Measurements from ENCODE around the gene GABBR2.

The GABBR2 gene

DNA sequence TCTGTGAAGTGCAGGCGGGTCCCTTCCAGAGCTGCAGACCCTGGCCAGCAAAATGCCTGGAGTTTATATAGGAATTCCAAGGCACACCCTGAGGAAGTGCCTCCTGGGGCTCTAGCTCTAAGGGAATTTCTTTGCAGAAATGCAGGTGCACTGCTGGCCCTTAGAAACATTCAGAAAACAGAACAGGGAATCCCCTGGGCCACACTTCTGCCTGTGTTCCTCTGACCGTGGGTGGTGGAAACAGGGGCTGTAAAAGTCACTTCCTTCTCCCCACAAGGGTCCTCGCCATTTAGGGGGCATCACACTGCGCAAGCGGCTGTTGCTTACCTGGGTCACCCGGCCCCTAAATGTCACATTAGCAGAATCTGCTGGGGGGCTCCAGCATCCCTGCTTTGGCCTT is 312.5 kb downstream of the GABBR2 start:
- Histone ChIP-seq H3K4me1 (ENCODE audit: low read length) (no peaks in the 10 kb centered on the region), H3K4me3 (ENCODE audit: low read length) (no peak overlapping the region), H3K9me3 (replicated peaks; ENCODE audit: insufficient read depth, low read length) (no peaks in the 10 kb centered on the region), H3K27me3 (replicated peaks; ENCODE audit: insufficient read depth, low read length) (no peaks in the 10 kb centered on the region), H4K20me1 (ENCODE audit: insufficient read depth, low read length) (no peaks in the 10 kb centered on the region), H3K9ac (ENCODE audit: low read length) (no peak overlapping the region), H3K9me2 (replicated peaks; ENCODE audit: insufficient read depth, low read length) (no peaks in the 10 kb centered on the region), H3K4me2 (ENCODE audit: low read depth, low read length) (no peak overlapping the region), H3F3A (ENCODE audit: insufficient read depth, low read length) (no peaks in the 10 kb centered on the region), H3K27ac (ENCODE audit: low read length) (no peak overlapping the region), H3K36me3 (replicated peaks; ENCODE audit: insufficient read depth, low read length) (no peaks in the 10 kb centered on the region), H2AFZ (ENCODE audit: low read length) (no peak overlapping the region), H3K79me2 (ENCODE audit: low read length) (no peaks in the 10 kb centered on the region)
- no peak for TF ChIP-seq EZH2 (optimal IDR thresholded peaks at IDR 0.05; ENCODE audit: low read depth, low read length)
- no peak for TF ChIP-seq EZH2phosphoT487 (IDR thresholded peaks at IDR 0.05; ENCODE audit: low read length)
- TF ChIP-seq, protein P1, sequence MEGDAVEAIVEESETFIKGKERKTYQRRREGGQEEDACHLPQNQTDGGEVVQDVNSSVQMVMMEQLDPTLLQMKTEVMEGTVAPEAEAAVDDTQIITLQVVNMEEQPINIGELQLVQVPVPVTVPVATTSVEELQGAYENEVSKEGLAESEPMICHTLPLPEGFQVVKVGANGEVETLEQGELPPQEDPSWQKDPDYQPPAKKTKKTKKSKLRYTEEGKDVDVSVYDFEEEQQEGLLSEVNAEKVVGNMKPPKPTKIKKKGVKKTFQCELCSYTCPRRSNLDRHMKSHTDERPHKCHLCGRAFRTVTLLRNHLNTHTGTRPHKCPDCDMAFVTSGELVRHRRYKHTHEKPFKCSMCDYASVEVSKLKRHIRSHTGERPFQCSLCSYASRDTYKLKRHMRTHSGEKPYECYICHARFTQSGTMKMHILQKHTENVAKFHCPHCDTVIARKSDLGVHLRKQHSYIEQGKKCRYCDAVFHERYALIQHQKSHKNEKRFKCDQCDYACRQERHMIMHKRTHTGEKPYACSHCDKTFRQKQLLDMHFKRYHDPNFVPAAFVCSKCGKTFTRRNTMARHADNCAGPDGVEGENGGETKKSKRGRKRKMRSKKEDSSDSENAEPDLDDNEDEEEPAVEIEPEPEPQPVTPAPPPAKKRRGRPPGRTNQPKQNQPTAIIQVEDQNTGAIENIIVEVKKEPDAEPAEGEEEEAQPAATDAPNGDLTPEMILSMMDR (IDR thresholded peaks at IDR 0.05; ENCODE audit: low read length), result no peak
- no peak for DNase-seq

- no peaks in the 10 kb centered on the region for H3K36me3 ChIP-seq (replicated peaks; ENCODE audit: insufficient read depth, low read length)
- no peak overlapping the region for H2AFZ ChIP-seq (ENCODE audit: low read length)
- no peak overlapping the region for H3K4me2 ChIP-seq (ENCODE audit: low read depth, low read length)
These were observed 316.9 kb downstream of the GABBR2 start for GRCh38 chr9:98391867-98392266.

GRCh38 chr9:98391406-98391805 is 317.3 kb downstream of the GABBR2 start:
- no peaks in the 10 kb centered on the region for H3K9me3 ChIP-seq (replicated peaks; ENCODE audit: insufficient read depth, low read length)
- H4K20me1 ChIP-seq (ENCODE audit: insufficient read depth, low read length), result no peaks in the 10 kb centered on the region
- H3F3A ChIP-seq (ENCODE audit: insufficient read depth, low read length), result no peaks in the 10 kb centered on the region
- H3K27ac ChIP-seq (ENCODE audit: low read length), result no peak overlapping the region
- no peak overlapping the region for H3K4me3 ChIP-seq (ENCODE audit: low read length)
- H3K9ac ChIP-seq (ENCODE audit: low read length), result no peak overlapping the region
- no peaks in the 10 kb centered on the region for H3K36me3 ChIP-seq (replicated peaks; ENCODE audit: insufficient read depth, low read length)
- DNase-seq, result no peak
- H3K4me1 ChIP-seq (ENCODE audit: low read length), result no peaks in the 10 kb centered on the region
- H2AFZ ChIP-seq (ENCODE audit: low read length), result no peak overlapping the region
- no peaks in the 10 kb centered on the region for H3K79me2 ChIP-seq (ENCODE audit: low read length)
- no peak overlapping the region for H3K4me2 ChIP-seq (ENCODE audit: low read depth, low read length)
- no peak for TF ChIP-seq EZH2phosphoT487 (IDR thresholded peaks at IDR 0.05; ENCODE audit: low read length)
- TF ChIP-seq, protein P1 (IDR thresholded peaks at IDR 0.05; ENCODE audit: low read length), result no peak
- TF ChIP-seq EZH2 (optimal IDR thresholded peaks at IDR 0.05; ENCODE audit: low read depth, low read length), result no peak
- no peaks in the 10 kb centered on the region for H3K27me3 ChIP-seq (replicated peaks; ENCODE audit: insufficient read depth, low read length)
- no peaks in the 10 kb centered on the region for H3K9me2 ChIP-seq (replicated peaks; ENCODE audit: insufficient read depth, low read length)

More at GRCh38 chr9:98391867-98392266, 316.9 kb downstream of the GABBR2 start:
- Histone ChIP-seq H3K79me2 (ENCODE audit: low read length) (no peaks in the 10 kb centered on the region), H3K9ac (ENCODE audit: low read length) (no peak overlapping the region), H3K27me3 (replicated peaks; ENCODE audit: insufficient read depth, low read length) (no peaks in the 10 kb centered on the region), H3K27ac (ENCODE audit: low read length) (no peak overlapping the region), H4K20me1 (ENCODE audit: insufficient read depth, low read length) (no peaks in the 10 kb centered on the region), H3F3A (ENCODE audit: insufficient read depth, low read length) (no peaks in the 10 kb centered on the region), H3K9me3 (replicated peaks; ENCODE audit: insufficient read depth, low read length) (no peaks in the 10 kb centered on the region), H3K4me1 (ENCODE audit: low read length) (no peaks in the 10 kb centered on the region), H3K4me3 (ENCODE audit: low read length) (no peak overlapping the region), H3K9me2 (replicated peaks; ENCODE audit: insufficient read depth, low read length) (no peaks in the 10 kb centered on the region)
- DNase-seq, result no peak
- TF ChIP-seq EZH2phosphoT487 (IDR thresholded peaks at IDR 0.05; ENCODE audit: low read length), result no peak
- TF ChIP-seq EZH2 (optimal IDR thresholded peaks at IDR 0.05; ENCODE audit: low read depth, low read length), result no peak
- TF ChIP-seq, protein P1 (IDR thresholded peaks at IDR 0.05; ENCODE audit: low read length), result no peak

Data from MM.1S (cell line).